Lower leg skin (tissue), 3 donors: Measurements from ENCODE around the gene TP63.

ENCODE experiments used
- CTCF ChIP-seq, 3 donors: fragments of 450-650 bp; IDR thresholded peaks; one replicate each; pipeline ENCODE4 v1.5.1; 2016; ENCODE audit warnings: antibody characterized with exemption in 3 of 3, mild to moderate bottlenecking in 3 of 3, moderate library complexity in 2 of 3
- POLR2A ChIP-seq, 2 donors: fragments of 450-650 bp; IDR thresholded peaks; one replicate each; pipeline ENCODE4 v1.6.1; 2016 to 2017; ENCODE audit warnings: antibody characterized with exemption in 2 of 2, mild to moderate bottlenecking in 1 of 2, moderate library complexity in 1 of 2

GRCh38 chr3:189786479-189787064 is 155.4 kb downstream of the TP63 start:
- TF ChIP-seq POLR2A (IDR thresholded peaks at IDR 0.05): no peak
- no peak for TF ChIP-seq CTCF (IDR thresholded peaks at IDR 0.05)
